ENCODE results near the gene ERFE.

ERFE gene

GRCh38 chr2:238203094-238203972, 44.6 kb downstream of the ERFE start, which contains the start of gene ILKAP:
Gene ILKAP, minus strand, starts transcription at chr2:238203695. Its CDS starts 142 bp downstream, at chr2:238203553.
- H3K4me3 ChIP-seq: peak within 1 kb of the TSS; percentile 99
- peaks cover 29% of the 10 kb centered on the region for H3K4me1 ChIP-seq
- no peak for TF ChIP-seq Cebpa-rat (IDR thresholded peaks at IDR 0.05)
- H3K9me3 ChIP-seq: no peaks in the 10 kb centered on the region
- H3K9ac ChIP-seq: peak within 1 kb of the TSS; percentile 98
- peak within 1 kb of the TSS; percentile 96 for H3K27ac ChIP-seq
- no peaks in the 10 kb centered on the region for H3K27me3 ChIP-seq
- peaks cover 51% of the 10 kb centered on the region for H4K20me1 ChIP-seq
- peaks cover 5% of the 10 kb centered on the region for H3K36me3 ChIP-seq
- H3K4me2 ChIP-seq: peak within 1 kb of the TSS; percentile 94

GRCh38 chr2:238203973-238204683, 45.4 kb downstream of the ERFE start:
- TF ChIP-seq Cebpa-rat (IDR thresholded peaks at IDR 0.05): no peak
- no peaks in the 10 kb centered on the region for H3K9me3 ChIP-seq
- peaks cover 5% of the 10 kb centered on the region for H3K36me3 ChIP-seq
- H3K27me3 ChIP-seq: no peaks in the 10 kb centered on the region
- peak overlapping the region; percentile 94 for H3K4me2 ChIP-seq
- peaks cover 43% of the 10 kb centered on the region for H4K20me1 ChIP-seq
- peak overlapping the region; percentile 96 for H3K27ac ChIP-seq
- H3K4me1 ChIP-seq: peaks cover 29% of the 10 kb centered on the region
- H3K4me3 ChIP-seq: peak overlapping the region; percentile 99
- H3K9ac ChIP-seq: peak overlapping the region; percentile 98

- Histone ChIP-seq H4K20me1 (peaks cover 14% of the 10 kb centered on the region), H3K27me3 (no peaks in the 10 kb centered on the region), H3K4me1 (peaks cover 13% of the 10 kb centered on the region), H3K4me3 (no peak overlapping the region), H3K27ac (no peak overlapping the region), H3K9me3 (no peaks in the 10 kb centered on the region), H3K36me3 (no peaks in the 10 kb centered on the region), H3K9ac (no peak overlapping the region), H3K4me2 (no peak overlapping the region)
- TF ChIP-seq Cebpa-rat (IDR thresholded peaks at IDR 0.05): no peak
Measured at GRCh38 chr2:238207006-238207405, 48.2 kb downstream of the ERFE start.

GRCh38 chr2:238216651-238217184, 57.9 kb downstream of the ERFE start:
- Histone ChIP-seq H3K4me2 (no peak overlapping the region), H3K4me3 (no peak overlapping the region), H4K20me1 (no peaks in the 10 kb centered on the region), H3K27ac (no peak overlapping the region), H3K27me3 (no peaks in the 10 kb centered on the region), H3K9me3 (peaks cover 11% of the 10 kb centered on the region), H3K9ac (no peak overlapping the region), H3K36me3 (no peaks in the 10 kb centered on the region), H3K4me1 (no peaks in the 10 kb centered on the region)
- no peak for TF ChIP-seq Cebpa-rat (IDR thresholded peaks at IDR 0.05)

Measured in BLaER1 (cell line).